Stimulated activated CD4-positive, alpha-beta T cell treated with anti-CD3 and anti-CD28 coated beads, TNF-alpha, amount 100 ng/mL, for 24 hours (primary cell): ENCODE results near the gene FKBP8.
A peak's percentile ranks its signal among the peaks of the same experiment; 100 is the strongest.

ENCODE experiments used
- DNase-seq, 3 experiments: peaks; one replicate each; pipeline ENCODE4 v3.0.0-alpha.2; 2020; ENCODE audit warnings: low read depth in 3 of 3

FKBP8 gene

GRCh38 chr19:18521692-18522123 is 21.7 kb downstream of the FKBP8 start, which contains the start of gene ELL:
Gene ELL (minus strand): TSS chr19:18522070. CDS start chr19:18522055, 15 bp downstream.
- DNase-seq: no peak

DNA sequence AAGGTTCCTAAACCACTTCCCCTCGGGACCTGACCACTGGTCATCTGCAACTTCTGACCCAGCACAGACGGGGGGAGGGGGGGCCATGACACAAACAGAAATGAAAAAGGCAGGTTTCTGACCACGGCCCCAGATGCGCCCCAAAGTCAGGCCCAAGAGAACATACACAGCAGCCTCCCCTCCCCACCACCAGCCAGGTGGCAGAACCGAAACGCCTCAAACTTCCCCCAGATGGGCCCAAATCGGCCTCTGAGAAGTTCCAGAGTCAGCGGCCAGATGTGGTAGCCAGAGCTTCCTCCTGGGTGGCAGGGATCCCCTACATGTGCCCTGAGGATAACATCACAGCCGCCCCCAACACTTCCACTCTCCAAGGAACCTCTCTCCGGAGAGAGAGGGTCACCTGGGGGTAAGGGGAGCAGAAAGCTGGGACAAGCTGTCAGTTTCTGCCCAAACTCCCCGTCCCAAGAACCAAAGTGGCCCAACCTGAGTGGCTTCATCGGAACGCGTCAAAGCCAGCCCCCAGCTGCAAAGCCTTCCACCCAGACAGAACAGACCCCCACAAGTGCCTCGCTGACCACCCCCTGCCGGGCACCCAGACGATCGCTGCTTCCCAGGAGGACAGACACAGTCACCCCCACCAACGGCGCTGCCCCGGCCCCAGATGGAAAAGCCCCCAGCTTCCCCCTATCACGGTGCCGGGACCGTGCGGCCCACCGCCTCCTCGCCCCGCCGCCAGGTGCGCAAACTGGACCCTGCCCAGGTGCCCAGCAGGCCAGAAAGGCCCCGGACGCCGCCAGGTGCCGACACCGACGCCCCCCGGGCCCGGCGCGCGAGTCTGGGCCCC is 22.3 kb downstream of the FKBP8 start:
- DNase-seq: no peak

DNA sequence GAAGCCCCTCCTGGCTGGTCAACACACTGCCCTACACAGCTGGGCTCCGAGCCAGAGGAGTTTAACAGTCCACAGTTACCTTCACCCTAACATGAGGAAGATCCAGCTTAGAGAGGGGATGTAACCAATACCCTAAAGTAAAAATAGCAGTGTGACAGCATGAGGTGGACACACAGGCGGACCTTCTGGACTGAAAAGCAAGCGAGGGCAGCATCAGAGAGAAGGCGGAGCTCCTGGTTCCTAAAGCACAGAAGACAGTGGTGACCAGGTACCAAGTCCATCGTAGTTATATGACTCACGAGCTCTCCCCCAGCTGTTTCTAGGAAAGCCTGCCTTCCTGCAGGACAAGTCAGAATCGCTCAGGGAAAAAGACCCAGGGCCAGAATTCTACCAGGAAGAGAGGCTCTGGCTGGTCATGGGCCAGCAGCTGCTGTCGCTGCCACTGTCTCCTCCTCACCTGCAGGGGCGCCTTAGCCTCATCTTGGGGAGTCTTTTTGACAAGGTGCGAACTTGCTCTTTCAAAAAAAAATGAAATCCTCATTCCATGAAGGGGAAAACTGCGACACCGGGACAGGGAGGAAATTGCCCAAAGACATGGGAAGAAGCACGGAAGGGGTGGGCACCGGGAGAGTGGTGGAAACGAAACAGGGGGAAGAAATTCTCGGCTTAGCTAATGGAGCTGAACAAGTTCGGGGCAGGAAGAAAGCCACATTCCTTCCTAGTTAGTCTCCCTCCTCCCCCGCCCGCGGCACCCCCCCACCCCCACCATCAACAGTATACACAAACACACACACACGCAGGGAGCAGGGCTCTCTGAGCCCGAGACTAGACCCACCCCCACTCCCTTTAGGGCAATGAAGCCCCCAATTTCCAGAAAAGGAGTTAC is 23.2 kb downstream of the FKBP8 start:
- peak in 1 of 3 experiments; percentile 55 for DNase-seq

- no peak for DNase-seq
These were observed 24.7 kb downstream of the FKBP8 start for GRCh38 chr19:18518639-18519038.

DNA sequence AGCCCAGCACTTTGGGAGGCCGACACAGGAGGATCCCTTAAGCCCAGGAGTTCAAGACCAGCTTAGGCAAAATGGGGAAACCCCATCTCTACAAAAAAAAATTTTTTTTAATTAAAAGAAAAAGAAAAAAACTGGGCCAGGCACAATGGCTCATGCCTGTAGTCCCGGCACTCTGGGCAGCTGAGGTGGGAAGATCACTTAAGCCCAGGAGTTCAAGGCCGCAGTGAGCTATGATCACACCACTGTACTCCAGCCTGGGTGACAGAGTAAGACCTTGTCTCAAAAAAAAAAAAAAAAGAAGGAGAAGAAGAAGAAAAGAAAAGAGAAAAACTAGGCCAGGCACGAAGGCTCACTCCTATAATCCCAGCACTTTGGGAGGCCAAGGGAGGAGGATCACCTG is 25.8 kb downstream of the FKBP8 start:
- DNase-seq: no peak

- no peak for DNase-seq
These were observed 27.4 kb downstream of the FKBP8 start for GRCh38 chr19:18515959-18516358.

- no peak for DNase-seq
These were observed 28.3 kb downstream of the FKBP8 start for GRCh38 chr19:18514800-18515682.

- no peak for DNase-seq
These were observed 29.5 kb downstream of the FKBP8 start for GRCh38 chr19:18513868-18514267.

DNA sequence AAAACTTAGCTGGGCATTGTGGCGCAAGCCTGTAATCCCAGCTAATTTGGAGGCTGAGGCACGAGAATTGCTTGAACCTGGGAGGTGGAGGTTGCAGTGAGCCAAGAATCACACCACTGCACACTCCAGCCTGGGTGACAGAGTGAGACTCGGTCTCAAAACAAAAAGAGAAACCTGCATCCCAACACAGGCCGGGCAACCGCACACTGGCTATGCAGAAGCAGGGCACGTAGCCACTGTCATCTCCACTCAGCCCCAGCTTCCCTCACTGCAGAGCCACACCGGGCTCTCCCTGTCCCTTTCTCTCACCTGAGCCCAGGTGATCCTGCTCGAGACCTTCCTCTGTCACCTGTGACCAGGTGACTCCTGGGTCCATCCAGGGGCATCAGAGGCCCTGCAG is 33.2 kb downstream of the FKBP8 start:
- DNase-seq: no peak

GRCh38 chr19:18508585-18508984 is 34.8 kb downstream of the FKBP8 start:
- no peak for DNase-seq

DNA sequence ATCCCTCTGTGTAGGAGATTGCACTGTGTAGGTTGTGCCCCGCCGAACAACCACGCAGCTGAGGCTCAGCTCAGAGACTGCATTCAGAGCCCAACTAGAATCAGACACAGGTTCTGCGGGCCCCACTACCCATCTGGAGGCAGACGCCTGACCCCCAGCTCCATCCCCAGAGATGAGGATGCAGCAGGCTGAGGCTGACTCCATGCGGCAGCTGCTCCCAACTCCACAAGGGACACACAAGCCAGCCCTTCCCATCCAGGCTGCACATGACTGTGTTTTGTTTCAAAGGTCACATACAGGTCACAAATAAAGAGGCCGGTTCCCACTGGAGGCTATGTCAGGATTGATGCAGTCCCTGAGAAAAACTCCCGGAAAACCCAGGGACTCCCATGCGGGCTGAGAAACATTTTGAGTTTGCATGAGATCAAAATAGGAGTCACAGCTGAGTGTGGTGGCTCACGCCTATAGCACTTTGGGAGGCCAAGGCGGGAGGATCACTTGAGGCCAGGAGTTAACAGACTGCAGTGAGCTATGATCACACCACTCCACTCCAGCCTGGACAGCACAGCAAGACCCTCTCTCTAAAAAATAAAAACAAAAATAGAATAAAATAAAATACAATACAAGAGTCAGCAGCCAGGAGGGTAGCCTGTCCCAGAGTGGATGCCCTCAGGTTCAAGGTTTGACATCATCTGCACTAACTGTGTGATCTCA is 35.5 kb downstream of the FKBP8 start:
- no peak for DNase-seq

DNA sequence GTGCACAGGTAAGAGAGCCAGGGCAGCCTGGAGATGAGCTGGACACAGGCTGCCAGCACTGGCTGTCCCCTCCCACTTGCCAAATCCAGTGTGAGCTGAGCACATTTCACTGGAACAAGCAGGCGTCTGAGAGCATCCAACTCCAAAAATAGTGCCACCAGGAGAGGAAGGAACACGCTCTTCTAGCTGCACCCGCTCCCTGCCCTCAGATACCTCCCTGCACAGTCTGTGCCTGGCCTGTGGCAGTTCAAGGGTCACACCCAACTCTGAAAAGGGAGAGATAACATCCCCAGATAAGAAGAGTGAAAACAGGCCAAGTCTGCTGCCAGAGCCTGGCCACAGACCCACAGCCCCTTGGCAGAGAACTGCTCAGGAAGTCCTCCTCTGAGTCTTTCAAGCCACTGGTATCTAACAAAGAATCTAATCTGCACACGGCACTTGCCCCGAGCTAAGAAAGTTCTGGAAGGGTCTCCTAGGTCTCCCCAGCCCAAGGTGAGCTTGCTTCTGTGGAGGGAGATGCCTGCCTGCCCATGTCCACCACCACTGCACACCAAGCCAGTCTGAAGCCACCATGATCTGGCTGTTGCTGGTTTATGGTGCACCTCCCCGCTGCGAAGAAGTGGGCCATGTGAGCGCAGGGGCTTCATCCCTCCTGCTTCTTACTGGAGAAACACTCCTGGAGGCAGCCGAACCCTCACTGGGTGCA is 36.2 kb downstream of the FKBP8 start:
- no peak for DNase-seq

- no peak for DNase-seq
These were observed 37.1 kb downstream of the FKBP8 start for GRCh38 chr19:18506101-18506930.

DNA sequence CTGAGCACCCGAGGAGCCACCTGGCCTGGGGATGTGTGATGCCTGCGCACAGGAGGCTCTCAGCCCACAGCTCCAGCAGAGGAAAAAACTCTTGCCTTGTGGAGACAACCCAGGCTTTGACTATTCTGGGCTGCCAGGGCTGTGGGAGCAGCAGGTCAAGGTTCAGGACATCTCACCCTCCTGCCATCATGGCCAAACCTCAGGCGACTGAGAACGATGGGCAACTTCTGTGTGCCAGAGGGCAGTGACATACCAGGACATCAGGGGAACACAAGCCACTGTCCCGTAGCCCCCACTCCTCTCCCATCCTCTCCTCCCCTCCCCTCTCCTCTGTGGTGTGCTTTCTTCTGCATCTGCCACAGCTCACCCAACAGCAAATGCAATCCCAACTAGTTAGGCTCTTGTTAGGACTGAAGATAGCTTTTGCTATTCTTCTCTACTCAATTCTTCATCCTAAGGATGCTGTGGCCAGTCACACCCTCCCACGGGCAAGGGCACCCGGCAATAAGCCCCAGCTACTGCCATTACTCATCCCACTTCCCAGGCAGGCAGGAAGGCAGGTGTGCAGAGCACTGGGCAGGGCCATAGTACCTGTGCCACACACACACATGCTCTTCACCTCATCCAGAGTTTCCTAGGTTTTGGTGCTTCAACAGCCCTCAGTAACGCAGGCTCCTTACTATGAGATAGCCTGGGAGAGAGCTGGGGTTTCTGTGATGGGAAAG is 38.3 kb downstream of the FKBP8 start:
- DNase-seq: no peak

GRCh38 chr19:18503971-18504885 is 39.1 kb downstream of the FKBP8 start:
- DNase-seq: no peak

GRCh38 chr19:18503337-18503970 is 39.9 kb downstream of the FKBP8 start:
- DNase-seq: no peak

DNA sequence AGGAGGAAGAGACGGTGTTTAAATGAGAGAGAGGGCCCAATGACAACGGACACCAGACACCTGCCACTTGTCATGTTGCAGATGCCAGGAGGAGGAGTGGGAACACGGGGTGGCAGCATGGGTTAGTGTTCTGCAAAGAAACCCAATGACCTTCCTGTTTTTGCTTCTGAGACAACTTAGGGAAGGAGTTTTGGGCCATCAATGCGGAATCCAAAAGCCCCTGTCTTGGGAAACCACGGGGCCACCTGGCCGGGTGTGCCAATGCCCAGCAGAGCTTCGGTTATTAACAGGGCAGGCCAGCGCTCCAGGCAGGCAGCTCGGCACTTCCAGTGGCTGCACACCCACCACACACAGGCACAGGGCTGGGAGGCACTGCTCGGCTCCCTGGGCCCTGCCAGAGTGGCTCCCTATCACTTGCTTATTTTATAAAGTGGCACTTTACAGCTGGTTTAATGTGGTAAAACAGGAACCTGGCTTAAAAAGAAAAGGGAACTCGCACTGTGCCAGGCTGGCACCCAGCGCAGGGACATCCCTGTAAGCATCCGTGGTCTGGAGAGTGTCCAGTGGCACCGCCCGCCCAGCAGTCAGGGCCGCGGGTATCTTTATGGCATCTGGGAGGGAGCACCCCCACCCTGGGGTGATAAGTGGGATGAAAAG is 40.6 kb downstream of the FKBP8 start:
- no peak for DNase-seq
